Neural progenitor cell (in vitro differentiated cells): ENCODE results near the gene WDR86. TPM values are rescaled to one million over a fixed set of nuclear protein-coding genes. Genes with fewer than 3 reads are reported as not detected.

Source experiments
- DNase-seq: peaks from one replicate; pipeline ENCODE4 v3.0.0-alpha.2; 2016; ENCODE audit warnings: low spot score
- H2AFZ ChIP-seq: fragments of 200-600 bp; sonication (generic); replicated peaks from 2 replicates; pipeline ENCODE4 v1.6.1; 2016; ENCODE audit warnings: antibody characterized with exemption
- H3F3A ChIP-seq: fragments of 200-600 bp; sonication (generic); 2 replicates; pipeline ENCODE4 v1.6.1; 2016; ENCODE audit warnings: antibody characterized with exemption, low read depth
- H3K27ac ChIP-seq: fragments of 200-600 bp; sonication (generic); 2 replicates; pipeline ENCODE4 v1.5.1; 2016; ENCODE audit warnings: mild to moderate bottlenecking
- H3K27me3 ChIP-seq: fragments of 200-600 bp; sonication (generic); 2 replicates; pipeline ENCODE4 v1.6.1; 2016; ENCODE audit warnings: mild to moderate bottlenecking, moderate library complexity
- H3K36me3 ChIP-seq: fragments of 200-600 bp; sonication (generic); 2 replicates; pipeline ENCODE4 v1.5.1; 2016
- H3K4me1 ChIP-seq: fragments of 200-600 bp; sonication (generic); 2 replicates; pipeline ENCODE4 v1.6.1; 2016; ENCODE audit warnings: mixed run types
- H3K4me2 ChIP-seq: fragments of 200-600 bp; sonication (generic); 2 replicates; pipeline ENCODE4 v1.6.1; 2016
- H3K4me3 ChIP-seq: fragments of 200-600 bp; sonication (generic); 2 replicates; pipeline ENCODE4 v1.5.1; 2016
- H3K79me2 ChIP-seq: fragments of 200-600 bp; sonication (generic); 2 replicates; pipeline ENCODE4 v1.6.1; 2016; ENCODE audit warnings: low read depth
- H3K9ac ChIP-seq: fragments of 200-600 bp; sonication (generic); 2 replicates; pipeline ENCODE4 v1.6.1; 2016
- H3K9me3 ChIP-seq: fragments of 200-600 bp; sonication (generic); 2 replicates; pipeline ENCODE4 v1.5.1; 2016; ENCODE audit warnings: low read depth
- H4K20me1 ChIP-seq: fragments of 200-600 bp; sonication (generic); 2 replicates; pipeline ENCODE4 v1.6.1; 2016; ENCODE audit warnings: low read depth
- H3K27ac Mint-ChIP-seq: 3 replicates; pipeline ENCODE4 v1.8.0; 2021; ENCODE audit warnings: mixed read lengths
- H3K27me3 Mint-ChIP-seq: 2 replicates; pipeline ENCODE4 v1.8.0; 2022; ENCODE audit warnings: low read depth, mild to moderate bottlenecking, inconsistent platforms, moderate library complexity, mixed read lengths; ENCODE audit not compliant: insufficient read depth
- H3K36me3 Mint-ChIP-seq: 3 replicates; pipeline ENCODE4 v1.8.0; 2021; ENCODE audit warnings: mixed read lengths
- H3K4me1 Mint-ChIP-seq: 3 replicates; pipeline ENCODE4 v1.8.0; 2021; ENCODE audit warnings: mixed read lengths
- H3K4me3 Mint-ChIP-seq: 3 replicates; pipeline ENCODE4 v1.8.0; 2021; ENCODE audit warnings: mild to moderate bottlenecking, moderate library complexity, mixed read lengths
- H3K9me3 Mint-ChIP-seq: 3 replicates; pipeline ENCODE4 v1.8.0; 2020; ENCODE audit warnings: mixed read lengths
- CTCF ChIP-seq: fragments of 200-600 bp; sonication (generic); IDR thresholded peaks from 2 replicates; pipeline ENCODE4 v1.5.1; 2017; ENCODE audit warnings: antibody characterized with exemption, mild to moderate bottlenecking
- EZH2 ChIP-seq: fragments of 200-600 bp; sonication (generic); IDR thresholded peaks from 2 replicates; pipeline ENCODE4 v1.6.1; 2017; ENCODE audit warnings: antibody characterized with exemption, mild to moderate bottlenecking, moderate library complexity
- EZH2phosphoT487 ChIP-seq: fragments of 200-600 bp; sonication (generic); IDR thresholded peaks from 2 replicates; pipeline ENCODE4 v1.6.1; 2017; ENCODE audit warnings: antibody characterized with exemption
- total RNA-seq: library from RNA; depleted of rRNA; stranded (reverse); fragments of >200 nt; gene quantifications from 2 replicates; pipeline ENCODE4 v1.2.3, GENCODE V29; 2015; ENCODE audit warnings: low replicate concordance

The WDR86 gene
- total RNA-seq, 1 donor from 2014 or later = 15.0 TPM

- Histone ChIP-seq H2AFZ (no peak overlapping the region), H3K4me2 (no peak overlapping the region), H3F3A (no peaks in the 10 kb centered on the region), H3K27me3 (no peaks in the 10 kb centered on the region), H3K9me3 (no peaks in the 10 kb centered on the region), H3K79me2 (no peaks in the 10 kb centered on the region), H3K27ac (no peak overlapping the region), H3K4me1 (peaks cover 17% of the 10 kb centered on the region), H3K4me3 (no peak overlapping the region), H4K20me1 (no peaks in the 10 kb centered on the region), H3K9ac (no peak overlapping the region), H3K36me3 (no peaks in the 10 kb centered on the region)
- Mint-ChIP-seq H3K4me1 (peaks cover 22% of the 10 kb centered on the region), H3K27me3 (peaks cover 12% of the 10 kb centered on the region), H3K9me3 (no peaks in the 10 kb centered on the region), H3K27ac (peak overlapping the region; percentile 69), H3K36me3 (no peaks in the 10 kb centered on the region), H3K4me3 (no peak overlapping the region)
- DNase-seq = no peak
- TF ChIP-seq EZH2 = no peak
- TF ChIP-seq CTCF = no peak
- no peak for TF ChIP-seq EZH2phosphoT487
Observed at GRCh38 chr7:151390598-151391357, 19.1 kb downstream of the WDR86 start.

- H3K4me2 ChIP-seq = no peak overlapping the region
- H3K27ac Mint-ChIP-seq = peak overlapping the region; percentile 46
- no peak for DNase-seq
- H3K36me3 ChIP-seq = no peaks in the 10 kb centered on the region
- H3K4me1 ChIP-seq = peaks cover 13% of the 10 kb centered on the region
- no peaks in the 10 kb centered on the region for H3K27me3 ChIP-seq
- H3K9me3 Mint-ChIP-seq = no peaks in the 10 kb centered on the region
- H3K36me3 Mint-ChIP-seq = no peaks in the 10 kb centered on the region
- H3K9me3 ChIP-seq = no peaks in the 10 kb centered on the region
- no peak overlapping the region for H2AFZ ChIP-seq
- no peaks in the 10 kb centered on the region for H4K20me1 ChIP-seq
- H3K27me3 Mint-ChIP-seq = peaks cover 12% of the 10 kb centered on the region
- no peak overlapping the region for H3K4me3 ChIP-seq
- peaks cover 17% of the 10 kb centered on the region for H3K4me1 Mint-ChIP-seq
- H3K27ac ChIP-seq = no peak overlapping the region
- H3F3A ChIP-seq = no peaks in the 10 kb centered on the region
- no peak overlapping the region for H3K9ac ChIP-seq
- H3K79me2 ChIP-seq = no peaks in the 10 kb centered on the region
- no peak overlapping the region for H3K4me3 Mint-ChIP-seq
- TF ChIP-seq EZH2 (no peak), CTCF (no peak), EZH2phosphoT487 (no peak)
Observed at GRCh38 chr7:151389768-151390597, 19.9 kb downstream of the WDR86 start.

GRCh38 chr7:151389096-151389767, 20.6 kb downstream of the WDR86 start:
- Histone ChIP-seq H4K20me1 (no peaks in the 10 kb centered on the region), H3K27me3 (peaks cover 7% of the 10 kb centered on the region), H3K9ac (no peak overlapping the region), H3K79me2 (no peaks in the 10 kb centered on the region), H3K4me2 (no peak overlapping the region), H2AFZ (no peak overlapping the region), H3K4me1 (peaks cover 9% of the 10 kb centered on the region), H3K27ac (no peak overlapping the region), H3K9me3 (no peaks in the 10 kb centered on the region), H3K4me3 (no peak overlapping the region), H3K36me3 (no peaks in the 10 kb centered on the region), H3F3A (no peaks in the 10 kb centered on the region)
- Mint-ChIP-seq H3K4me1 (peaks cover 16% of the 10 kb centered on the region), H3K4me3 (no peak overlapping the region), H3K9me3 (no peaks in the 10 kb centered on the region), H3K36me3 (no peaks in the 10 kb centered on the region), H3K27ac (no peak overlapping the region), H3K27me3 (peaks cover 12% of the 10 kb centered on the region)
- TF ChIP-seq CTCF (no peak), EZH2phosphoT487 (no peak), EZH2 (no peak)
- no peak for DNase-seq
